Natural killer cell (primary cell): ENCODE data around the gene NT5M. TPM values are rescaled to one million over a fixed set of nuclear protein-coding genes. Genes with fewer than 3 reads are reported as not detected.

Experiments used
- ATAC-seq, 3 donors: fragments of 150-1000 bp in 2 of 3; fragments of 200-7000 bp in 1 of 3; cut with Tn5 transposase; 1 replicate in 1 of 3; 2 replicates in 2 of 3; pipeline ENCODE4 v1.10.0; 2021; ENCODE audit warnings: mild to moderate bottlenecking in 2 of 3, moderate library complexity in 2 of 3
- DNase-seq, 2 donors: peaks; one replicate each; pipeline versions ENCODE4 v3.0.0 to v3.0.0-alpha.2; 2013 to 2021; ENCODE audit warnings: mixed read lengths in 1 of 2
- H3K27ac ChIP-seq: one replicate; pipeline ENCODE4 v1.5.1; 2013; ENCODE audit warnings: mild to moderate bottlenecking, low read length
- H3K27me3 ChIP-seq: one replicate; pipeline ENCODE4 v1.6.1; 2013; ENCODE audit warnings: low read length; ENCODE audit not compliant: control insufficient read depth, insufficient read depth
- H3K36me3 ChIP-seq: one replicate; pipeline ENCODE4 v1.6.1; 2013; ENCODE audit warnings: low read length; ENCODE audit not compliant: control insufficient read depth, insufficient read depth
- H3K4me1 ChIP-seq: one replicate; pipeline ENCODE4 v1.6.1; 2013; ENCODE audit warnings: low read length; ENCODE audit not compliant: control insufficient read depth, insufficient read depth
- H3K4me3 ChIP-seq: one replicate; pipeline ENCODE4 v1.5.1; 2013; ENCODE audit warnings: low read length
- H3K9me3 ChIP-seq: one replicate; pipeline ENCODE4 v1.6.1; 2013; ENCODE audit warnings: low read length; ENCODE audit not compliant: control insufficient read depth, insufficient read depth
- H3K27ac Mint-ChIP-seq, 2 donors: one replicate each; pipeline ENCODE4 v1.8.0; 2022; ENCODE audit warnings: mild to moderate bottlenecking in 2 of 2, mixed read lengths in 2 of 2, moderate library complexity in 1 of 2
- H3K27me3 Mint-ChIP-seq, 2 donors: one replicate each; pipeline ENCODE4 v1.8.0; 2022; ENCODE audit warnings: low read depth in 2 of 2, mixed read lengths in 2 of 2
- H3K36me3 Mint-ChIP-seq: one replicate; pipeline ENCODE4 v1.8.0; 2022; ENCODE audit warnings: mixed read lengths
- H3K4me1 Mint-ChIP-seq, 2 donors: one replicate each; pipeline ENCODE4 v1.8.0; 2022; ENCODE audit warnings: mixed read lengths in 2 of 2
- H3K4me3 Mint-ChIP-seq: one replicate; pipeline ENCODE4 v1.8.0; 2022; ENCODE audit warnings: mild to moderate bottlenecking, moderate library complexity, mixed read lengths
- H3K9me3 Mint-ChIP-seq, 2 donors: one replicate each; pipeline ENCODE4 v1.8.0; 2022; ENCODE audit warnings: mixed read lengths in 2 of 2
- WGBS: methylation state at CpG from one replicate; pipeline ENCODE4 v1.1.7; 2013; ENCODE audit warnings: missing lambda C conversion rate; ENCODE audit not compliant: insufficient coverage; 5-methylcytosine and 5-hydroxymethylcytosine counted together
- intact Hi-C: fragments of 100-400 bp; cut with micrococcal nuclease; formaldehyde crosslinking; loops from one replicate; pipeline ENCODE4 v1.14.2; 2022
- total RNA-seq, 4 donors: library from RNA; stranded (reverse); fragments of 120-200 nt in 1 of 4; gene quantifications; one replicate each; pipeline versions ENCODE4 v1.2.3 to v1.2.4, GENCODE V29; 2013 to 2022
- TF ChIP-seq, protein P1 (sequence below): fragments of 200-600 bp; IDR thresholded peaks from one replicate; pipeline ENCODE4 v1.8.0; 2022; ENCODE audit warnings: antibody characterized with exemption

NT5M gene
- total RNA-seq, 3 donors from 2014 or later (not counting 1 experiment from before 2014, with no cell fraction given): 3.5 to 4.4 (median 4.1) TPM

DNA sequence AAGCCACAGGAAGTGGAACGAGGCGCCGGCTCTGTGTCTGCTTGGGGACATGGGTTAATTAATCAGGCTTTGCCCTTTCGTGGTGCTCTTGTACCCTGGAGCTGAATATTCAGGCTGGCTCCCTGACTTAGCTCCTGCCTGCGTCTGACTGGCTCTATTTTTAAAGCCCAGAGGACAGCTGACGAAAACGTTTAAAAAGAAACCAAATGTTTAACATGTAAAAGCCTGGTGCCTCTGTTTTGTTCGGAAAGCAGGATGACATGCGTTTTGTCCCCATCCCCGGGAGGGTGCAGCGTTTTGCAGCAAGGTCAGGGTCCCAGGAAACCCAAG is 61.1 kb downstream of the NT5M start:
- Histone ChIP-seq H3K9me3 (peaks cover 3% of the 10 kb centered on the region), H3K36me3 (no peaks in the 10 kb centered on the region), H3K27me3 (no peaks in the 10 kb centered on the region), H3K27ac (peak overlapping the region; percentile 43), H3K4me3 (no peak overlapping the region), H3K4me1 (peaks cover 20% of the 10 kb centered on the region)
- no peak for DNase-seq
- 74% methylated on average over 11 of the region's 11 CpGs for whole genome bisulfite sequencing
- Mint-ChIP-seq H3K4me1 (peaks cover 12 to 17% of the 10 kb centered on the region in 2 donors), H3K9me3 (peaks cover 0 to 5% of the 10 kb centered on the region in 2 donors), H3K27me3 (peaks cover 0 to 5% of the 10 kb centered on the region in 2 donors), H3K27ac (peak overlapping the region; percentile 64 to 87), H3K36me3 (no peaks in the 10 kb centered on the region), H3K4me3 (no peak overlapping the region)
- TF ChIP-seq, protein P1, sequence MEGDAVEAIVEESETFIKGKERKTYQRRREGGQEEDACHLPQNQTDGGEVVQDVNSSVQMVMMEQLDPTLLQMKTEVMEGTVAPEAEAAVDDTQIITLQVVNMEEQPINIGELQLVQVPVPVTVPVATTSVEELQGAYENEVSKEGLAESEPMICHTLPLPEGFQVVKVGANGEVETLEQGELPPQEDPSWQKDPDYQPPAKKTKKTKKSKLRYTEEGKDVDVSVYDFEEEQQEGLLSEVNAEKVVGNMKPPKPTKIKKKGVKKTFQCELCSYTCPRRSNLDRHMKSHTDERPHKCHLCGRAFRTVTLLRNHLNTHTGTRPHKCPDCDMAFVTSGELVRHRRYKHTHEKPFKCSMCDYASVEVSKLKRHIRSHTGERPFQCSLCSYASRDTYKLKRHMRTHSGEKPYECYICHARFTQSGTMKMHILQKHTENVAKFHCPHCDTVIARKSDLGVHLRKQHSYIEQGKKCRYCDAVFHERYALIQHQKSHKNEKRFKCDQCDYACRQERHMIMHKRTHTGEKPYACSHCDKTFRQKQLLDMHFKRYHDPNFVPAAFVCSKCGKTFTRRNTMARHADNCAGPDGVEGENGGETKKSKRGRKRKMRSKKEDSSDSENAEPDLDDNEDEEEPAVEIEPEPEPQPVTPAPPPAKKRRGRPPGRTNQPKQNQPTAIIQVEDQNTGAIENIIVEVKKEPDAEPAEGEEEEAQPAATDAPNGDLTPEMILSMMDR: no peak
- no peak for ATAC-seq
- intact Hi-C loops: no loop called here

DNA sequence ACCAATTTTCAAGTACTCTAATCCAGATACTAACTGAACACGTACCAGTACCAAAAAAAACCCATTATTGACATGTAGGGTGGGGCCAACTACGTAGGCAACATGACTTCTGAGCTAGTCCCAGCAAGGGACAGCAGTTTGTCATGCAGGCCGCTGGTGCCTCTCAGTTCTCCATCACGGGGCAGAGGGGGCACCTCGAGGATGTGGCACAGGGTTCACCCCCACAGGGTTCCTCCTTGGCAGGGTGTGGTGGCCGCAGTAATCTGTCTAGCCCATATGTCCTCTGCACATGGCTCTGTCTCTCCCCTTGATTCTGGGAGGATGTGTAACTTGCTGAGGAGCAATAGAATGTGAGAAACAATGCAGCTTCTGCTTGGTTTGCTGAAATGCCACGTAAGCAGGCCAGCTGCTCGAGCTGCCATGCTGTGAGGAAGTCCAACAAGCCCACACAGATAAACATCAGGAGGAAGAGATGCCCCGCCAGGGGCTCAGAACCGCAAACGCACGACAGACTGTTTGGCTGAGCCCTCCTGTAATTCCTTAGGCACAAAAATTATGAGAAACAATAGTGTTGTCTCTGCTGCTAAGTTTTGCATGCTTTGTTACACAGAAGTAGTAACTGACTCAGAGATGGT is 62.4 kb downstream of the NT5M start:
- intact Hi-C loops: no loop called here
- Mint-ChIP-seq H3K4me1 (peaks cover 12 to 17% of the 10 kb centered on the region in 2 donors), H3K9me3 (no peaks in the 10 kb centered on the region), H3K27ac (no peak overlapping the region), H3K36me3 (no peaks in the 10 kb centered on the region), H3K27me3 (peaks cover 0 to 5% of the 10 kb centered on the region in 2 donors), H3K4me3 (no peak overlapping the region)
- TF ChIP-seq, protein P1: no peak
- Histone ChIP-seq H3K4me3 (no peak overlapping the region), H3K27me3 (no peaks in the 10 kb centered on the region), H3K9me3 (peaks cover 3% of the 10 kb centered on the region), H3K27ac (no peak overlapping the region), H3K36me3 (no peaks in the 10 kb centered on the region), H3K4me1 (peaks cover 20% of the 10 kb centered on the region)
- no peak for DNase-seq
- ATAC-seq: no peak
- 82% methylated on average over 12 of the region's 12 CpGs for WGBS

DNA sequence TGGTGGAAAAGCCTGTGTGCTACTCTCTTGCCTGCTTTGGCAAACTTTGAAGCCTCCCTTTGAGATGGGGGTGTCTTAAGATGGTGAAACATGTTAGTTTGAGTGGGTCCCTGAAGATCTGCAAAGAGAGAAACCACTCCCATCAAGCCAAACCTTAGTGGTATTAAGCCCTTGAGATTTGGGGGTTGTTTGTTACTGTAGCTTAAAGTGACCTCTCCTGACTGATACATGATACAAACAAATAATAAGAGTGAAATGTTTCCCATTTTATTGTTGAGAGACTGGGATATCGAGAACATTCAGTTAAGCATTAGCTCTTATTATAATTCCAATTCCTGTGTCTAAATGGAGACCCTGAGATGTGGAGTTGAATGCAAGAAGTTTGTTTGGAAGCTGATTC is 63.1 kb downstream of the NT5M start:
- Histone ChIP-seq H3K36me3 (no peaks in the 10 kb centered on the region), H3K27ac (no peak overlapping the region), H3K9me3 (peaks cover 3% of the 10 kb centered on the region), H3K4me3 (no peak overlapping the region), H3K4me1 (peaks cover 20% of the 10 kb centered on the region), H3K27me3 (no peaks in the 10 kb centered on the region)
- Mint-ChIP-seq H3K9me3 (no peaks in the 10 kb centered on the region), H3K4me3 (no peak overlapping the region), H3K27me3 (peaks cover 0 to 5% of the 10 kb centered on the region in 2 donors), H3K27ac (no peak overlapping the region), H3K36me3 (no peaks in the 10 kb centered on the region), H3K4me1 (peaks cover 12 to 17% of the 10 kb centered on the region in 2 donors)
- TF ChIP-seq, protein P1: no peak
- no peak for DNase-seq
- WGBS: no CpG with 5 or more reads among the region's 1 CpG
- intact Hi-C loops: no loop called here
- no peak for ATAC-seq
